ENCODE measurements around the gene TMEM186.

Gene TMEM186

DNA sequence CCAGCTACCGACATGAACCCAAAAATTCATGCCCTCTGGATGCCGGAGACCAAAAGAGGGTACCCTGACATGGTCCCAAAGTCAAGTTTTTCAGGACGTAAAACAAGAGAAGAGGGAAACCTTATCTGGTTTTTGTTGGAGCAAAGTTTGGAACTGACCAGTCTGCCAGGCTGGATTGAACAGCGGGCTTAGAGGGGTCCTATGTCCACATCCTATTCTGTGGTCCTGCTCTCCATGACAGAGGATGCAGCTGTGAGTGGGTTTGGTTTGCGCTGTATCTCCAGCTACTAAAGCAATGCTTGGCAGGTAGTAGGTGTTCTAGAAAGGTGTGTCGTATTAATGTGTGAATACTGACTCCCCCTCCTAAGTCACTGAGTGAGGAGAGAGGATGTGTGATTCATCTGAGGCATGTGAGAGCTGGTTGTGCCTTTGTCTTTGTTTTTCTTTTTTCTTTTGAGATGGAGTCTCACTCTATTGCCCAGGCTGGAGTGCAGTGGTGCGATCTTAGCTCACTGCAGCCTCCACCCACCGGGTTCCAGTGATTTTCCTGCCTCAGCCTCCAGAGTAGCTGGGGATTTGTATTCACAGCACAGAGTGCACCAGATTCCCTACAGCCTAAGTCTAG, 31.2 kb upstream of the TMEM186 start:
- Histone ChIP-seq H3K27me3 (ENCODE audit: low read length) (no peaks in the 10 kb centered on the region), H2AFZ (ENCODE audit: low read depth, low read length, severe bottlenecking) (no peak overlapping the region), H3F3A (ENCODE audit: insufficient read depth) (no peaks in the 10 kb centered on the region), H3K27ac (ENCODE audit: low read depth, low read length) (no peak overlapping the region), H3K9me2 (replicated peaks; ENCODE audit: insufficient read depth, low read length) (no peaks in the 10 kb centered on the region), H4K20me1 (ENCODE audit: low read depth, low read length) (no peaks in the 10 kb centered on the region), H3K4me2 (ENCODE audit: low read depth, low read length, poor library complexity, severe bottlenecking) (no peak overlapping the region), H3K4me3 (ENCODE audit: insufficient read depth, low read length, poor library complexity, severe bottlenecking) (no peak overlapping the region), H3K79me2 (ENCODE audit: insufficient read depth, low read length) (peaks cover 15% of the 10 kb centered on the region), H3K9ac (ENCODE audit: low read length) (no peak overlapping the region), H3K9me3 (ENCODE audit: insufficient read depth, low read length) (no peaks in the 10 kb centered on the region), H3K36me3 (ENCODE audit: low read length) (peaks cover 12% of the 10 kb centered on the region)
- TF ChIP-seq CTCF (IDR thresholded peaks at IDR 0.05; ENCODE audit: insufficient read depth, low read length, poor library complexity, severe bottlenecking) (no peak), EZH2phosphoT487 (conservative IDR thresholded peaks at IDR 0.05; ENCODE audit: low read length) (no peak)

DNA sequence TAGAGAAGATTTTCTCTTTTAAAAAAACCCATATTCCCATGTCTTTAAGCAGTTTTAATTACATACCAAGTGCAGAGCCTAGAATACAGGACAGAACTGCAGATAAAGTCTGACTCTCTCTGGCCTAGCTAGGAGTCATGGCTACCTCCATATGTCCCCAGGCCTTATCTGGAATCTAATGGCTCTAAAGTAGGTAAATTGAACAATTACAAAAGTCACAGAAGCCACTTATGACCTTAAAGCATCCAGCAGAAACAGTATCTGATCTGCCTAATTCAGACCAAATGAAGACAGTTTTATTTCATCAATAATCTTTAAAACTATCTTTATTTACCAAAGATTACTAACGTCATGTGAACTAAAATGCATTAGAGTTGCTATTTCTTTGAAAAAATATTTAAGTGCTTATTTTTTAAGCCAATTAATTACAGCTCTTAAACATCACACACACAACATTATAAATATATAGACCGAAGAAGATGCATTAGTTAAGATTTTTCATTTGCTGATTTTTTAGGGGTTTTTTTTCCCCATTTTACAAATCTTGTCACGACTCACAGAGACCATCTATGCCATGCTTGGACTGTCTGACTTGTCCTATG, 28.9 kb upstream of the TMEM186 start:
- H3K9ac ChIP-seq (ENCODE audit: low read length), result no peak overlapping the region
- H3K27me3 ChIP-seq (ENCODE audit: low read length), result no peaks in the 10 kb centered on the region
- no peaks in the 10 kb centered on the region for H4K20me1 ChIP-seq (ENCODE audit: low read depth, low read length)
- H2AFZ ChIP-seq (ENCODE audit: low read depth, low read length, severe bottlenecking), result no peak overlapping the region
- H3K9me3 ChIP-seq (ENCODE audit: insufficient read depth, low read length), result no peaks in the 10 kb centered on the region
- peaks cover 8% of the 10 kb centered on the region for H3K79me2 ChIP-seq (ENCODE audit: insufficient read depth, low read length)
- H3F3A ChIP-seq (ENCODE audit: insufficient read depth), result no peaks in the 10 kb centered on the region
- H3K9me2 ChIP-seq (replicated peaks; ENCODE audit: insufficient read depth, low read length), result no peaks in the 10 kb centered on the region
- H3K36me3 ChIP-seq (ENCODE audit: low read length), result peaks cover 12% of the 10 kb centered on the region
- no peak overlapping the region for H3K4me2 ChIP-seq (ENCODE audit: low read depth, low read length, poor library complexity, severe bottlenecking)
- TF ChIP-seq CTCF (IDR thresholded peaks at IDR 0.05; ENCODE audit: insufficient read depth, low read length, poor library complexity, severe bottlenecking), result no peak
- TF ChIP-seq EZH2phosphoT487 (conservative IDR thresholded peaks at IDR 0.05; ENCODE audit: low read length), result no peak
- no peak overlapping the region for H3K4me3 ChIP-seq (ENCODE audit: insufficient read depth, low read length, poor library complexity, severe bottlenecking)
- H3K27ac ChIP-seq (ENCODE audit: low read depth, low read length), result no peak overlapping the region

DNA sequence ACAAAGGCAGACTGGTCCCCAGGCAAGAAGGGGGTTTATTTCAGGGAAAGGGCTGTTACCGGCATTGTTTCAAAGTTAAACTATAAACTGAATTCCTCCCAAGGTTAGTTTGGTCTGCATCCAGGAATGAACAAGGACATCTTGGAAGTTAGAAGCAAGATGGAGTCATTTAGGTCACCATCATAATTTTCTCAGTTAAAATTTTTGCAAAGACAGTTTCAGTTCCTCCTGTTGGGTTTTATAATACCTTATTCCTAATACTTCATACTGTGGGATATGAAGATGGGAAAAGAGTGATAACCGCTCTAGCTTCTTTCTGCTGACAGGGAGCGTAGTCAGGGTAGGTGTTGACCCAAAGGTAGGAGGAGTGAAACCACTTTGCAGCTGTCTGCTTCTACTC, 25.0 kb upstream of the TMEM186 start:
- H3K27ac ChIP-seq (ENCODE audit: low read depth, low read length), result no peak overlapping the region
- no peaks in the 10 kb centered on the region for H3K9me2 ChIP-seq (replicated peaks; ENCODE audit: insufficient read depth, low read length)
- no peak overlapping the region for H3K4me2 ChIP-seq (ENCODE audit: low read depth, low read length, poor library complexity, severe bottlenecking)
- H3K79me2 ChIP-seq (ENCODE audit: insufficient read depth, low read length), result no peaks in the 10 kb centered on the region; the same call in none of the 2 replicates
- H3K9ac ChIP-seq (ENCODE audit: low read length), result no peak overlapping the region
- peaks cover 14% of the 10 kb centered on the region for H3K36me3 ChIP-seq (ENCODE audit: low read length)
- no peaks in the 10 kb centered on the region for H3K27me3 ChIP-seq (ENCODE audit: low read length)
- no peaks in the 10 kb centered on the region for H4K20me1 ChIP-seq (ENCODE audit: low read depth, low read length)
- H3K9me3 ChIP-seq (ENCODE audit: insufficient read depth, low read length), result no peaks in the 10 kb centered on the region
- H2AFZ ChIP-seq (ENCODE audit: low read depth, low read length, severe bottlenecking), result no peak overlapping the region
- TF ChIP-seq CTCF (IDR thresholded peaks at IDR 0.05; ENCODE audit: insufficient read depth, low read length, poor library complexity, severe bottlenecking), result no peak
- no peak for TF ChIP-seq EZH2phosphoT487 (conservative IDR thresholded peaks at IDR 0.05; ENCODE audit: low read length)
- no peak overlapping the region for H3K4me3 ChIP-seq (ENCODE audit: insufficient read depth, low read length, poor library complexity, severe bottlenecking)
- H3F3A ChIP-seq (ENCODE audit: insufficient read depth), result no peaks in the 10 kb centered on the region
